Type B pancreatic cell (in vitro differentiated cells): Measurements from ENCODE around the gene ACTL8. TPM values are rescaled to one million over a fixed set of nuclear protein-coding genes. Genes with fewer than 3 reads are reported as not detected.

Source experiments
- DNase-seq: peaks from one replicate; pipeline ENCODE4 v3.0.0; 2021; ENCODE audit warnings: mixed read lengths; ENCODE audit not compliant: unreplicated experiment; ENCODE audit errors: extremely low spot score
- H3K27ac Mint-ChIP-seq: 2 replicates; pipeline ENCODE4 v1.8.0; 2021; ENCODE audit warnings: mild to moderate bottlenecking, mixed read lengths
- H3K27me3 Mint-ChIP-seq: 2 replicates; pipeline ENCODE4 v1.8.0; 2021; ENCODE audit warnings: mixed read lengths
- H3K36me3 Mint-ChIP-seq: 2 replicates; pipeline ENCODE4 v1.8.0; 2021; ENCODE audit warnings: mixed read lengths
- H3K4me1 Mint-ChIP-seq: one replicate; pipeline ENCODE4 v1.8.0; 2021; ENCODE audit warnings: mixed read lengths; ENCODE audit not compliant: unreplicated experiment
- H3K4me3 Mint-ChIP-seq: 2 replicates; pipeline ENCODE4 v1.8.0; 2021; ENCODE audit warnings: mild to moderate bottlenecking, mixed read lengths
- H3K9me3 Mint-ChIP-seq: 2 replicates; pipeline ENCODE4 v1.8.0; 2021; ENCODE audit warnings: mixed read lengths
- CTCF ChIP-seq: fragments of 200-600 bp; sonication (generic); conservative IDR thresholded peaks from 2 replicates; pipeline ENCODE4 v1.5.0; 2021; ENCODE audit warnings: antibody characterized with exemption, mild to moderate bottlenecking
- total RNA-seq: library from RNA; stranded (reverse); gene quantifications from 2 replicates; pipeline ENCODE4 v1.2.1, GENCODE V29; 2021; ENCODE audit warnings: low replicate concordance

ACTL8 gene
- total RNA-seq, 1 donor from 2014 or later, result 0.22 TPM

GRCh38 chr1:17857996-17858395, 102.9 kb downstream of the ACTL8 start:
- peaks cover 24% of the 10 kb centered on the region for H3K27me3 Mint-ChIP-seq

GRCh38 chr1:17860812-17861211, 105.7 kb downstream of the ACTL8 start:
- H3K9me3 Mint-ChIP-seq, result no peaks in the 10 kb centered on the region
- no peak overlapping the region for H3K4me3 Mint-ChIP-seq
- H3K27ac Mint-ChIP-seq, result no peak overlapping the region
- peaks cover 25% of the 10 kb centered on the region for H3K27me3 Mint-ChIP-seq
- no peaks in the 10 kb centered on the region for H3K4me1 Mint-ChIP-seq
- H3K36me3 Mint-ChIP-seq, result no peaks in the 10 kb centered on the region
- TF ChIP-seq CTCF, result no peak
- no peak for DNase-seq

More at GRCh38 chr1:17857996-17858395, 102.9 kb downstream of the ACTL8 start:
- Mint-ChIP-seq H3K9me3 (no peaks in the 10 kb centered on the region), H3K27ac (no peak overlapping the region), H3K4me1 (no peaks in the 10 kb centered on the region), H3K4me3 (no peak overlapping the region), H3K36me3 (no peaks in the 10 kb centered on the region)
- DNase-seq, result no peak
- TF ChIP-seq CTCF, result no peak

GRCh38 chr1:17861685-17862084, 106.6 kb downstream of the ACTL8 start:
- Mint-ChIP-seq H3K4me3 (no peak overlapping the region), H3K36me3 (no peaks in the 10 kb centered on the region)

GRCh38 chr1:17862121-17862520, 107.0 kb downstream of the ACTL8 start:
- Mint-ChIP-seq H3K27me3 (peaks cover 25% of the 10 kb centered on the region), H3K4me3 (no peak overlapping the region), H3K9me3 (no peaks in the 10 kb centered on the region), H3K4me1 (no peaks in the 10 kb centered on the region), H3K27ac (no peak overlapping the region), H3K36me3 (no peaks in the 10 kb centered on the region)
- TF ChIP-seq CTCF, result no peak
- no peak for DNase-seq

More at GRCh38 chr1:17861685-17862084, 106.6 kb downstream of the ACTL8 start:
- Mint-ChIP-seq H3K9me3 (no peaks in the 10 kb centered on the region), H3K27me3 (peaks cover 25% of the 10 kb centered on the region), H3K4me1 (no peaks in the 10 kb centered on the region), H3K27ac (no peak overlapping the region)
- DNase-seq, result no peak
- TF ChIP-seq CTCF, result no peak

- TF ChIP-seq CTCF, result no peak
- peaks cover 3% of the 10 kb centered on the region for H3K9me3 Mint-ChIP-seq
- H3K27me3 Mint-ChIP-seq, result peaks cover 8% of the 10 kb centered on the region
- no peak overlapping the region for H3K27ac Mint-ChIP-seq
- no peaks in the 10 kb centered on the region for H3K36me3 Mint-ChIP-seq
- no peak for DNase-seq
- no peaks in the 10 kb centered on the region for H3K4me1 Mint-ChIP-seq
- H3K4me3 Mint-ChIP-seq, result no peak overlapping the region
Observed at GRCh38 chr1:17865912-17866739, 111.0 kb downstream of the ACTL8 start.
